Dedifferentiated amniotic fluid mesenchymal stem cell (primary cell): ENCODE data around the gene KLHL40.

Experiments used
- DNase-seq: peaks from one replicate; pipeline ENCODE4 v3.0.0-alpha.2; 2016; ENCODE audit errors: extremely low spot score

The KLHL40 gene, protein sequence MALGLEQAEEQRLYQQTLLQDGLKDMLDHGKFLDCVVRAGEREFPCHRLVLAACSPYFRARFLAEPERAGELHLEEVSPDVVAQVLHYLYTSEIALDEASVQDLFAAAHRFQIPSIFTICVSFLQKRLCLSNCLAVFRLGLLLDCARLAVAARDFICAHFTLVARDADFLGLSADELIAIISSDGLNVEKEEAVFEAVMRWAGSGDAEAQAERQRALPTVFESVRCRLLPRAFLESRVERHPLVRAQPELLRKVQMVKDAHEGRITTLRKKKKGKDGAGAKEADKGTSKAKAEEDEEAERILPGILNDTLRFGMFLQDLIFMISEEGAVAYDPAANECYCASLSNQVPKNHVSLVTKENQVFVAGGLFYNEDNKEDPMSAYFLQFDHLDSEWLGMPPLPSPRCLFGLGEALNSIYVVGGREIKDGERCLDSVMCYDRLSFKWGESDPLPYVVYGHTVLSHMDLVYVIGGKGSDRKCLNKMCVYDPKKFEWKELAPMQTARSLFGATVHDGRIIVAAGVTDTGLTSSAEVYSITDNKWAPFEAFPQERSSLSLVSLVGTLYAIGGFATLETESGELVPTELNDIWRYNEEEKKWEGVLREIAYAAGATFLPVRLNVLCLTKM

DNA sequence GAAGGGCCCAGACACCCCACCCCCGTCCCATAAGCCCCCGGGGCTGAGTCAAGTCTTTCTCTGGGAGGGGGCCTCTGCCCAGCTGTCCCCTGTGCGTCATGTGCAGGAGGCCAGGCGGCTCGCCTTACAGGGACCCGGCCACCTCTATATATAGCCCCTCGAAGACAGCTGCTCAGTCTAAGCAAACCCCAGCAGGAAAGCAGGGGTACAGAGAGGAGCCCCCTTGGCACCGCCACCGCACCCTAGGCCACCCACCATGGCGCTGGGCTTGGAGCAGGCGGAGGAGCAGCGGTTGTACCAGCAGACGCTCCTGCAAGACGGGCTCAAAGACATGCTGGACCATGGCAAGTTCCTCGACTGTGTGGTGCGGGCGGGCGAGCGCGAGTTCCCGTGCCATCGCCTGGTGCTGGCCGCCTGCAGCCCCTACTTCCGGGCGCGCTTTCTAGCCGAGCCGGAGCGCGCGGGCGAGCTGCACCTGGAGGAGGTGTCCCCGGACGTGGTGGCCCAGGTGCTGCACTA, at the start of gene KLHL40:
KLHL40 (plus strand) TSS at position 175 of the 519 bp plus-strand sequence; CDS start at position 257, 82 bp downstream.
- no peak for DNase-seq

DNA sequence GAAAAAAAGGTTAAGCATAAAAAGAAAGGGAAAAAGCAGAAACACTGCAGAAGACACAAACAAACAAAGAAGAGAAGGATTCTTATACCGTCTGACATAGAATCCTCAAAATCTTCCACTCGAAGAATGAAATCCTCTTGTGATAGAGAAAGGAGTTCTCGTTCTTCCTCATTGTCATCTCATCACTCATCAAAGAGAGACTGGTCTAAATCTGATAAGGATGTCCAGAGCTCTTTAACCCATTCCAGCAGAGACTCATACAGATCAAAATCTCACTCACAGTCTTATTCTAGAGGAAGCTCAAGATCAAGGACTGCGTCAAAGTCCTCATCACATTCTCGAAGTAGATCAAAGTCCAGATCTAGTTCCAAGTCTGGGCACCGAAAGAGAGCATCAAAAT, 48.3 kb upstream of the KLHL40 start:
- no peak for DNase-seq

- no peak for DNase-seq
Observed at GRCh38 chr3:42638339-42638842, 46.9 kb upstream of the KLHL40 start.

- no peak for DNase-seq
Observed at GRCh38 chr3:42639192-42639591, 46.1 kb upstream of the KLHL40 start.

GRCh38 chr3:42640129-42640528, 45.2 kb upstream of the KLHL40 start:
- no peak for DNase-seq

DNA sequence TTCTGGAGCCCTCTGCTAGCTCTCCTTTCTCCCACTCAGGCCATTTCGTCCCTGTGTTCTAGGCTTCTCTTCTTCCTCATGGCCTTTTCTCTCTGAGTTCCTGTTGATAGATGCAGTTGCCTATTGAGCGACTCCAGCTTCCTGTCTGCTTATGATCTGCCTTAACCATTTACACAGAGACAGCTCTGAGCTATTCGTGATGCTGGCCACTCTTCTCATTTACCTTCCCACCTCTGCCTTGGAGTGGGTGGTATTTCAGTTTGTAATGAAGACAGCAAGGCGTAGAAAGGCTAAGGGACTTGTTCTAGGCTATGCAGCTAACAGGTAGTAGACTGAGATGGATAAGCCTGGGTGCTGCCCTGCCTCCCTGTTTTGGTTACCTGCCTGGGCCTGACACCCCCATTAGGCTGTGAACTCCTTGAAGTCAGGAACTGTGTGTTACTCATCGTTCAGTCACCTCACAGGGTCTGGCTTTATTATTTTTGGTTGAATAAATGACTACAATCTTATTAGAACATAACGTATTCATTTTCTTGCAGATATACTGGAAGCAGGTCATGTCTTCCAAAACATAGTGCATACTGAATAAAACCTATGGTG, 44.5 kb upstream of the KLHL40 start:
- DNase-seq, result no peak

DNA sequence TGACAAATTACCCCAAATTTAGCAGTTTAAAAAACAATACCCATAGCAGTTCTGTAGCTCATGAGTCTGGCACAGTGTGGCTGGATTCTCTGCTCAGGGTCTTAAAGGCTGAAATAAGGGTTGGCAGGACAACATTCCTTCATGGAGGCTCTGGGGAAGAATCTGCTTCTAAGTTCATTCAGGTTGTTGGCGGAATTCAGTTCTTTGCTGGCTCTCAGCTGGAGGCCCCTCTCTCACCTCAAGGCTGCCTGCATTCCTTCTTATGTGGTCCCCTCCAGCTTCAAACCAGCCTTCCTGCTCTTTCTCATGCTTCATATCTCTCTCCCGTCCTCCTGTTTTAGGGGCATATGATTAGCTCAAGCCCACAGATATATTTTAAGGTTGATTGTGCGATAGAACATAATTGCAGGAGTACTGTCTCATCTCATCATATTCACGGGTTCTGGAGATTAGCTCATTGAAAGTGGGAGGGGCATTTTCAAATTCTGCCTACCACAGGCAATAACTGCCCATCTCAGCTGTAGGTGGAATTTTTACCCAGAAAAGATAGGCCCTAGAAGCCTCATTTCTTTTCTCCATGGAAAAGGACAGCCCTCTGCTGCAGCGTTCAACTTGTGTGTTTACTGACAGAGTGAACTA, 37.4 kb upstream of the KLHL40 start:
- DNase-seq, result no peak

GRCh38 chr3:42649006-42649405, 36.3 kb upstream of the KLHL40 start:
- DNase-seq, result no peak

DNA sequence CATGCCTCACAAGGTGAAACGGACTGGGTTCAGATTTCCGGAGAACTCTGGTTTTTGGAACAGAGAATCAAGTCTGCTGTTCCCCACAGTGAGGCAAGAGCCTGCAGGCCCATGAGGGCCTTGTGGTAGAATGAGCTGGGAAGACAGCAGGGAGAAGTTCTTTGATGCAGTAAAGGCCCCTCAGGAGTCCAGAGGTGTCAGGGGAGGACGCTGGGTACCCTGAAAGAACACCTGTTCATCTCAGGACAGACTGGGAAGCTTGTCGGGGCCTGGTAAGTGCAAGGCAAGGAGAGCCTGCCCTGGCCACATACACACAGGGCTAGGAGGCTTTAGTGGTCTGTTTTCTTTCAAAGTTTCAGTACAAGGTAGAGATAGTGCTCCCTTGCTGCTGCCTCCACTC, 35.6 kb upstream of the KLHL40 start:
- no peak for DNase-seq

DNA sequence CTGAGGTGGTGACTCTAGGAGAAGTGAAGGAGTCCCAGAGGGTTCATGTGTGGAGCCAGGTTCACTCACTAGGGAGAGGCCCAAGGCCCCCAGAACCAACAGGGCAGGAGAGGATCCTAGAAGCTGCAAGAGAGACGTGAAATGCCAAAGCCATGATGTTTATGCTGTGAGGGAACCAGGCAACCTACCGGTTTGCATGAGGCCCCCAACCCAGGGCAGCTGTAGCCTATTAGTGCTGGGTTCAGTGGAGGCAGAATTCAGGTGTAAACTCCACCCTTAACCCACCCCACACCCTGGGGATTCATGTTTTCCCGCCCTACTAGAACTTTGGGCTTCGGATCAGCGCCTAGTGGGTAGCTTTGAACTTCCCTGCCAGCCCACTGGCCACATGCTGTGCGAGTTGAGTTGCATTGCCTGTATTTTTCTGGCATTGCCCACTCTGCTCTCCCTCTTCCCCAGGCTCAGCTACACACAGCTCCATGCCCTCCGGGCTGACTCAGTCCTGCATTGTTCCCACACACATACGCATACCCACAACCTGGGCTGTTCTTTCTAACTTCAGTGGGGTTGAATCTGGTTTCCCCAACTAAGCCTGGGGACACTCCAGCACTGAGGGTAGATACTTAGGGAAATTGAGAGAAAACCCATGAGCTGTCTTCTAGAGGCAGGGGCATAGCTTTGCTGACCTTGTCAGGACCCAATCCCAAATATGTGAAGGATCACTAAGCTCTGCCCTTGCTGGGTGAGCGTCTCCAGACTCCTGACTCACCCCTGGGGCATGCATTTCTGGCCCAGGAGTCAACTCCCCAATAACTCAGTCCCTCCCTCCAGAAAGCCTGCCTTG, 33.9 kb upstream of the KLHL40 start:
- DNase-seq, result peak; percentile 49

GRCh38 chr3:42652251-42652610, 33.1 kb upstream of the KLHL40 start:
- DNase-seq, result no peak

GRCh38 chr3:42652611-42653302, 32.6 kb upstream of the KLHL40 start:
- DNase-seq, result peak; percentile 38

GRCh38 chr3:42653303-42653559, 32.1 kb upstream of the KLHL40 start:
- DNase-seq, result no peak

GRCh38 chr3:42653560-42654330, 31.6 kb upstream of the KLHL40 start, which contains the start of gene ZBTB47:
ZBTB47 (plus strand) TSS chr3:42653697; CDS start chr3:42658356, 4,659 bp downstream.
- no peak for DNase-seq

DNA sequence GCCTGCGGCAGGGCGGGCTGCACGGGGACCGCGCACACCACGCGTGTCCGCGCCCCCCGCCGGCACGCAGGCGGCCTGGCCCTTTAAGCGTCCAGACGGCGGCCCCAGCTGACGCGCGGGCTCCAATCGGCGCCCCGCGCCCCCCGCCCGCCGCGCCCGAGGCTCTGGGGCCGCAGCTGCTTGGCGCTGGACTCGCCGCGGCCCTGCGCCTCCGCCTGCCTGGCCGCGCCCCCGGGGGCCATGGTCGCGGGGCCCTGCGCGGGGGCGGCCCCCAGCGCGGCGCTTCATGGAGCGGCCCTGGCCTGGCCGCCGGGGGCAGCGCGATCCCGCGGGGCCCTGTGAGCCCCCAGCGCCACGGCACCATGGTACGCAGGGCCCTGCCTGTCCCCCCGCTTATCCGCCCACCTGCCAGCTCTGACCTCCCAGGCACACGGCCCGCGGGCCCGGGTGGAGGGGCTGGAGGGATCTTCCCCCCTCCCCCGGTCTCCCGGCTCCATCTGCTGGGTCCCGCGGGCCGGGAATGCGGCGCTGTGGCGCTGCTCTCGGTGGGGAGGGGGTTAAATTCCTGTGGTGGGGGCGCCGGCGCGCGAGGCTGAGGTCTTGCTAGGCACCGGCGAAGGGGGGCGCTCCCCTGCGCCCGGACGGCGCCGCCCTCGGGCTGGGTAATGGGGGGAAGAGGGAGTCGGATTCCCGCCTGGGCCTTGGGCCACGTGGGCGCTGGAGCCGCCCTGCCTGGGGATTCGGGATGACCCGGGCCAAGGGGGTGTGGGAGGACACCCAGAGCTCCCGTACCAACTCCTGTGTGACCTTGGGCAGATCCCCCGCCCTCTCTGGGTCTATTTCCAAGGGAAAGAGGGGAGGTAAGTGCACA, 30.8 kb upstream of the KLHL40 start:
- DNase-seq, result peak; percentile 45

GRCh38 chr3:42655331-42655888, 29.9 kb upstream of the KLHL40 start:
- no peak for DNase-seq

GRCh38 chr3:42655980-42656679, 29.2 kb upstream of the KLHL40 start:
- DNase-seq, result no peak
